Effector CD4-positive, alpha-beta T cell (primary cell): ENCODE results near the gene PRKAB1.

Source experiments
- DNase-seq: peaks from one replicate; pipeline ENCODE4 v3.0.0-alpha.2; 2020

The PRKAB1 gene

GRCh38 chr12:119714614-119715267 is 46.8 kb downstream of the PRKAB1 start:
- no peak for DNase-seq

- DNase-seq = no peak
Observed at GRCh38 chr12:119715268-119715620, 47.3 kb downstream of the PRKAB1 start.

- DNase-seq = no peak
Observed at GRCh38 chr12:119718141-119718540, 50.2 kb downstream of the PRKAB1 start.

- DNase-seq = no peak
Observed at GRCh38 chr12:119720349-119720748, 52.4 kb downstream of the PRKAB1 start.

- no peak for DNase-seq
Observed at GRCh38 chr12:119721306-119721705, 53.4 kb downstream of the PRKAB1 start.

GRCh38 chr12:119725523-119725922 is 57.6 kb downstream of the PRKAB1 start:
- no peak for DNase-seq

- DNase-seq = no peak
Observed at GRCh38 chr12:119727600-119728443, 59.9 kb downstream of the PRKAB1 start.

GRCh38 chr12:119728444-119728745 is 60.5 kb downstream of the PRKAB1 start:
- no peak for DNase-seq

- DNase-seq = no peak
Observed at GRCh38 chr12:119729871-119730270, 61.9 kb downstream of the PRKAB1 start.

GRCh38 chr12:119730381-119730780 is 62.4 kb downstream of the PRKAB1 start:
- no peak for DNase-seq
